GM23338 (cell line): ENCODE results near the gene EZR. TPM values are rescaled to one million over a fixed set of nuclear protein-coding genes. Genes with fewer than 3 reads are reported as not detected.
"Not testable (repeated sequence)": the region's sequence is repeated elsewhere in the genome, so short reads cannot be mapped to it uniquely, and the experiment has no call there.

Experiments used
- ATAC-seq: fragments of 200-7000 bp; cut with Tn5 transposase; 3 replicates; pipeline ENCODE4 v1.9.1; 2020
- DNase-seq: peaks from one replicate; pipeline ENCODE4 v3.0.0-alpha.2; 2015; ENCODE audit warnings: low spot score
- H2AFZ ChIP-seq: fragments of 200-600 bp; sonication (generic); 2 replicates; pipeline ENCODE4 v1.8.0; 2016; ENCODE audit warnings: antibody characterized with exemption, mild to moderate bottlenecking, moderate library complexity
- H3F3A ChIP-seq: fragments of 200-600 bp; sonication (generic); replicated peaks from 2 replicates; pipeline ENCODE4 v1.8.0; 2017; ENCODE audit warnings: antibody characterized with exemption, mixed run types, low read depth
- H3K27ac ChIP-seq: fragments of 200-600 bp; sonication (generic); 2 replicates; pipeline ENCODE4 v1.6.1; 2016; ENCODE audit warnings: low read depth
- H3K27me3 ChIP-seq: fragments of 200-600 bp; sonication (generic); 2 replicates; pipeline ENCODE4 v1.8.0; 2016; ENCODE audit warnings: mild to moderate bottlenecking, mixed run types, moderate library complexity; ENCODE audit not compliant: insufficient read depth
- H3K36me3 ChIP-seq: fragments of 200-600 bp; sonication (generic); 2 replicates; pipeline ENCODE4 v1.8.0; 2016; ENCODE audit warnings: mild to moderate bottlenecking; ENCODE audit not compliant: insufficient read depth
- H3K4me1 ChIP-seq: fragments of 200-600 bp; sonication (generic); 2 replicates; pipeline ENCODE4 v1.8.0; 2016; ENCODE audit warnings: mild to moderate bottlenecking, moderate library complexity; ENCODE audit not compliant: insufficient read depth
- H3K4me2 ChIP-seq: fragments of 200-600 bp; sonication (generic); 2 replicates; pipeline ENCODE4 v1.7.1; 2017; ENCODE audit warnings: mixed run types
- H3K4me3 ChIP-seq: fragments of 200-600 bp; sonication (generic); 2 replicates; pipeline ENCODE4 v1.6.1; 2016; ENCODE audit warnings: mixed run types
- H3K79me2 ChIP-seq: fragments of 200-600 bp; sonication (generic); replicated peaks from 2 replicates; pipeline ENCODE4 v1.8.0; 2017; ENCODE audit warnings: mild to moderate bottlenecking; ENCODE audit not compliant: insufficient read depth
- H3K9me2 ChIP-seq: fragments of 200-600 bp; sonication (generic); 2 replicates; pipeline ENCODE4 v1.8.0; 2017; ENCODE audit not compliant: insufficient read depth
- H4K20me1 ChIP-seq: fragments of 200-600 bp; sonication (generic); replicated peaks from 2 replicates; pipeline ENCODE4 v1.8.0; 2017; ENCODE audit warnings: mild to moderate bottlenecking; ENCODE audit not compliant: insufficient read depth
- H3K27ac Mint-ChIP-seq: 2 replicates; pipeline ENCODE4 v1.8.0; 2020; ENCODE audit warnings: inconsistent platforms, mild to moderate bottlenecking, moderate library complexity, mixed read lengths
- H3K27me3 Mint-ChIP-seq: 3 replicates; pipeline ENCODE4 v1.8.0; 2022; ENCODE audit warnings: low read depth, mild to moderate bottlenecking, moderate library complexity, mixed read lengths, inconsistent platforms; ENCODE audit not compliant: insufficient read depth, poor library complexity
- H3K36me3 Mint-ChIP-seq: 3 replicates; pipeline ENCODE4 v1.8.0; 2021; ENCODE audit warnings: low read depth, mild to moderate bottlenecking, inconsistent platforms, moderate library complexity, mixed read lengths
- H3K4me1 Mint-ChIP-seq: 3 replicates; pipeline ENCODE4 v1.8.0; 2020; ENCODE audit warnings: mild to moderate bottlenecking, inconsistent platforms, mixed read lengths
- H3K4me3 Mint-ChIP-seq: 3 replicates; pipeline ENCODE4 v1.8.0; 2021; ENCODE audit warnings: moderate library complexity, mild to moderate bottlenecking, inconsistent platforms, mixed read lengths
- H3K9me3 Mint-ChIP-seq: 3 replicates; pipeline ENCODE4 v1.8.0; 2020; ENCODE audit warnings: moderate library complexity, mild to moderate bottlenecking, inconsistent platforms, mixed read lengths
- CREB1 ChIP-seq: fragments of 250-450 bp; sonication (Bioruptor Pico); IDR thresholded peaks from 2 replicates; pipeline ENCODE4 v1.5.0; 2020; ENCODE audit warnings: low read depth, mild to moderate bottlenecking, moderate library complexity
- ETS1 ChIP-seq: IDR thresholded peaks from 2 replicates; pipeline ENCODE4 v1.6.1; 2016; ENCODE audit warnings: antibody characterized with exemption
- EZH2 ChIP-seq: fragments of 200-600 bp; sonication (generic); IDR thresholded peaks from one replicate; pipeline ENCODE4 v1.8.0; 2017; ENCODE audit warnings: antibody characterized with exemption, mild to moderate bottlenecking, low read depth; ENCODE audit not compliant: unreplicated experiment
- EZH2phosphoT487 ChIP-seq: fragments of 200-600 bp; sonication (generic); IDR thresholded peaks from one replicate; pipeline ENCODE4 v1.8.1; 2018; ENCODE audit warnings: antibody characterized with exemption; ENCODE audit not compliant: unreplicated experiment
- JUNB ChIP-seq: IDR thresholded peaks from one replicate; pipeline ENCODE4 v1.6.1; 2016; ENCODE audit warnings: antibody characterized with exemption; ENCODE audit not compliant: unreplicated experiment
- NANOG ChIP-seq: IDR thresholded peaks from 2 replicates; pipeline ENCODE4 v1.6.1; 2016; ENCODE audit warnings: antibody characterized with exemption, borderline replicate concordance
- POLR2AphosphoS5 ChIP-seq: IDR thresholded peaks from 2 replicates; pipeline ENCODE4 v1.6.1; 2016; ENCODE audit warnings: antibody characterized with exemption, low read depth
- STAT1 ChIP-seq: IDR thresholded peaks from one replicate; pipeline ENCODE4 v1.6.1; 2016; ENCODE audit warnings: antibody characterized with exemption; ENCODE audit not compliant: unreplicated experiment
- ZNF331 ChIP-seq: fragments of 250-450 bp; sonication (Bioruptor Pico); IDR thresholded peaks from 2 replicates; pipeline ENCODE4 v1.5.0; 2020; ENCODE audit warnings: low read depth, mild to moderate bottlenecking, moderate library complexity
- polyA plus RNA-seq: library from polyadenylated mRNA; unstranded; fragments of >200 nt; fragmentation: Nextera tagmentation; extraction: Ambion mirVana; gene quantifications from 2 replicates; pipeline ENCODE4 v1.2.1, GENCODE V29; 2016
- total RNA-seq: library from RNA; depleted of rRNA; stranded (reverse); fragments of >200 nt; shearing (Covaris generic); gene quantifications from 2 replicates; pipeline ENCODE4 v1.2.3, GENCODE V29; 2014
- TF ChIP-seq, protein P1 (sequence below): IDR thresholded peaks from one replicate; pipeline ENCODE4 v1.6.1; 2018; ENCODE audit warnings: antibody characterized with exemption; ENCODE audit not compliant: unreplicated experiment
- TF ChIP-seq, protein P2 (sequence below), 2 experiments: fragments of 200-600 bp in 1 of 2; sonication (generic) in 1 of 2; conservative IDR thresholded peaks; 2 replicates each; pipeline versions ENCODE4 v1.5.1 to v1.6.1; 2016 to 2017; ENCODE audit warnings: antibody characterized with exemption in 2 of 2, low read depth in 2 of 2, mild to moderate bottlenecking in 2 of 2, moderate library complexity in 1 of 2

Gene EZR
- total and polyA plus RNA-seq, 2 experiments from 2014 or later, result 199 to 208 TPM

GRCh38 chr6:158839796-158840195, 20.6 kb upstream of the EZR start:
- Histone ChIP-seq H3F3A (no peaks in the 10 kb centered on the region), H4K20me1 (no peaks in the 10 kb centered on the region), H3K4me2 (no peak overlapping the region), H2AFZ (no peak overlapping the region), H3K36me3 (no peaks in the 10 kb centered on the region), H3K79me2 (no peaks in the 10 kb centered on the region), H3K4me3 (no peak overlapping the region), H3K4me1 (peaks cover 11% of the 10 kb centered on the region), H3K27ac (no peak overlapping the region), H3K9me2 (no peaks in the 10 kb centered on the region), H3K27me3 (no peaks in the 10 kb centered on the region)
- 0 out of 3 replicates have a peak, but pooled peaks cover 3% of the 10 kb centered on the region for H3K36me3 Mint-ChIP-seq
- ATAC-seq, result no peak
- peaks cover 18% of the 10 kb centered on the region for H3K4me1 Mint-ChIP-seq
- no peak overlapping the region for H3K4me3 Mint-ChIP-seq
- DNase-seq, result no peak
- H3K27me3 Mint-ChIP-seq, result peaks cover 17% of the 10 kb centered on the region
- H3K9me3 Mint-ChIP-seq, result no peaks in the 10 kb centered on the region
- TF ChIP-seq EZH2phosphoT487 (no peak), ETS1 (no peak), EZH2 (no peak), NANOG (no peak), STAT1 (no peak), POLR2AphosphoS5 (no peak), JUNB (no peak), ZNF331 (CRISPR knock-in tag) (no peak), CREB1 (no peak)
- TF ChIP-seq, protein P1, sequence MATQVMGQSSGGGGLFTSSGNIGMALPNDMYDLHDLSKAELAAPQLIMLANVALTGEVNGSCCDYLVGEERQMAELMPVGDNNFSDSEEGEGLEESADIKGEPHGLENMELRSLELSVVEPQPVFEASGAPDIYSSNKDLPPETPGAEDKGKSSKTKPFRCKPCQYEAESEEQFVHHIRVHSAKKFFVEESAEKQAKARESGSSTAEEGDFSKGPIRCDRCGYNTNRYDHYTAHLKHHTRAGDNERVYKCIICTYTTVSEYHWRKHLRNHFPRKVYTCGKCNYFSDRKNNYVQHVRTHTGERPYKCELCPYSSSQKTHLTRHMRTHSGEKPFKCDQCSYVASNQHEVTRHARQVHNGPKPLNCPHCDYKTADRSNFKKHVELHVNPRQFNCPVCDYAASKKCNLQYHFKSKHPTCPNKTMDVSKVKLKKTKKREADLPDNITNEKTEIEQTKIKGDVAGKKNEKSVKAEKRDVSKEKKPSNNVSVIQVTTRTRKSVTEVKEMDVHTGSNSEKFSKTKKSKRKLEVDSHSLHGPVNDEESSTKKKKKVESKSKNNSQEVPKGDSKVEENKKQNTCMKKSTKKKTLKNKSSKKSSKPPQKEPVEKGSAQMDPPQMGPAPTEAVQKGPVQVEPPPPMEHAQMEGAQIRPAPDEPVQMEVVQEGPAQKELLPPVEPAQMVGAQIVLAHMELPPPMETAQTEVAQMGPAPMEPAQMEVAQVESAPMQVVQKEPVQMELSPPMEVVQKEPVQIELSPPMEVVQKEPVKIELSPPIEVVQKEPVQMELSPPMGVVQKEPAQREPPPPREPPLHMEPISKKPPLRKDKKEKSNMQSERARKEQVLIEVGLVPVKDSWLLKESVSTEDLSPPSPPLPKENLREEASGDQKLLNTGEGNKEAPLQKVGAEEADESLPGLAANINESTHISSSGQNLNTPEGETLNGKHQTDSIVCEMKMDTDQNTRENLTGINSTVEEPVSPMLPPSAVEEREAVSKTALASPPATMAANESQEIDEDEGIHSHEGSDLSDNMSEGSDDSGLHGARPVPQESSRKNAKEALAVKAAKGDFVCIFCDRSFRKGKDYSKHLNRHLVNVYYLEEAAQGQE, result no peak
- TF ChIP-seq, protein P2, sequence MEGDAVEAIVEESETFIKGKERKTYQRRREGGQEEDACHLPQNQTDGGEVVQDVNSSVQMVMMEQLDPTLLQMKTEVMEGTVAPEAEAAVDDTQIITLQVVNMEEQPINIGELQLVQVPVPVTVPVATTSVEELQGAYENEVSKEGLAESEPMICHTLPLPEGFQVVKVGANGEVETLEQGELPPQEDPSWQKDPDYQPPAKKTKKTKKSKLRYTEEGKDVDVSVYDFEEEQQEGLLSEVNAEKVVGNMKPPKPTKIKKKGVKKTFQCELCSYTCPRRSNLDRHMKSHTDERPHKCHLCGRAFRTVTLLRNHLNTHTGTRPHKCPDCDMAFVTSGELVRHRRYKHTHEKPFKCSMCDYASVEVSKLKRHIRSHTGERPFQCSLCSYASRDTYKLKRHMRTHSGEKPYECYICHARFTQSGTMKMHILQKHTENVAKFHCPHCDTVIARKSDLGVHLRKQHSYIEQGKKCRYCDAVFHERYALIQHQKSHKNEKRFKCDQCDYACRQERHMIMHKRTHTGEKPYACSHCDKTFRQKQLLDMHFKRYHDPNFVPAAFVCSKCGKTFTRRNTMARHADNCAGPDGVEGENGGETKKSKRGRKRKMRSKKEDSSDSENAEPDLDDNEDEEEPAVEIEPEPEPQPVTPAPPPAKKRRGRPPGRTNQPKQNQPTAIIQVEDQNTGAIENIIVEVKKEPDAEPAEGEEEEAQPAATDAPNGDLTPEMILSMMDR (conservative IDR thresholded peaks at IDR 0.05; ENCODE audit: low read depth in 2 of 2), result no peak
- no peak overlapping the region for H3K27ac Mint-ChIP-seq

- not testable (repeated sequence) for ATAC-seq, H4K20me1 ChIP-seq, H3K27me3 ChIP-seq, H3K9me2 ChIP-seq, H3K36me3 ChIP-seq, H3K27ac ChIP-seq, DNase-seq, H3K36me3 Mint-ChIP-seq, H3K27ac Mint-ChIP-seq, H3K79me2 ChIP-seq, H3K9me3 Mint-ChIP-seq, H2AFZ ChIP-seq, H3K4me3 ChIP-seq, H3K4me2 ChIP-seq, H3F3A ChIP-seq, H3K4me3 Mint-ChIP-seq
- peaks cover 20% of the 10 kb centered on the region for H3K4me1 Mint-ChIP-seq
- H3K4me1 ChIP-seq, result peaks cover 11% of the 10 kb centered on the region
- H3K27me3 Mint-ChIP-seq, result peaks cover 17% of the 10 kb centered on the region
These were observed 19.6 kb upstream of the EZR start for GRCh38 chr6:158838790-158839189.
